Amygdala (tissue), 56 donors: ENCODE measurements around the gene CTNNA2.

Experiments used
- DNase-seq, 56 donors: peaks; one replicate each; lab custom pipeline; 2025; lab: John Stamatoyannopoulos, UW

Gene CTNNA2

DNA sequence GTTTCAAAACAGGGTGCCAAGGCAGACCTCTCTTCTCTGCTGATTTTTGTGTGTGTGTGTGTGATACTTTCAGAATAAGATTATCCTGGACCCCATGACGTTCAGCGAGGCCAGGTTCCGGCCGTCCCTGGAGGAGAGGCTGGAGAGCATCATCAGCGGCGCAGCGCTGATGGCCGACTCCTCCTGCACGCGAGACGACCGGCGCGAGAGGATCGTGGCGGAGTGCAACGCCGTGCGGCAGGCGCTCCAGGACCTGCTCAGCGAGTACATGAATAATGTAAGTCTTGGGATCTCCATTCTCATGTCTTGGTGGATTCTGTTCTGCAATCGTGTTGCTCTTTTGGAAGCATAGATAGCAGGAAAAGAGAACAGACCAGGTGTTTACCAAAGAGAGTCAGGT lies 396.7 kb downstream of the CTNNA2 start:
- DNase-seq, result no peak

DNA sequence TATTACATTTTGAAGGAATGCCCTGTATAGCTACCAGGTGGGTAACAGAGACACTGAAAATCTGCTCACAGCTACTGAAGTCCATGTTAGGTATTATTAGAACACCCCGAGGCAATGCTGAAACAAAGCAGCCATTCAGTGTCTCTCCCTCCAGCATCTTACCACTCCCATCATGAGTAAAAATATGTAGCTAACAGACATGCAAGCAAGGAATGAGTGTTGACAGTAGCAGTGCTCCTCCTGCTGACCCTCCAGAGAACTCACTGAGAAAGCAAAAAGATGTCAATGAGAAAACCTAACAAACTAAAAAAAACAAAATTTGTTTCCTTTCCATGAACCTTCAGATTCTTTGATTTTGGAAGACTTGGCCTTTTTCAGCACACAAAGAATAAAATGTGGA lies 397.8 kb downstream of the CTNNA2 start:
- no peak for DNase-seq

DNA sequence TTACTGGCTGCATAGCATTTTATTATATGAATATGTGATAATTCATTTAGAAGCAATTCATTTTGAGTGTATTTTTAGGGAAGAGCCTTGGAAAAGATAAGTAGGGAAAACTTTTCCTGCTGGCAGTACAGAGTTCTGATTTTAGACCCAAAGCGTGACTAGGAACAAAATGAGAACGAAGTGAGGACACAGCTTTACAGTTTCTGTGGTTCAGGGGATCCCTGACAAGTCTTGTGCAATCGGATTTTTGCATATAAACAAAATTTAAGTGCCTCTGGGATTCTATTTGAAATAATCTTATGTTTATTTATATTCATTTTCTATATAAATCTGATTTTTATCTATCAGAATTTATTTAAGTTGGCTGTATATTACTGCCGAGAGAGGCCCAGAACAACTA lies 402.6 kb downstream of the CTNNA2 start:
- no peak for DNase-seq

DNA sequence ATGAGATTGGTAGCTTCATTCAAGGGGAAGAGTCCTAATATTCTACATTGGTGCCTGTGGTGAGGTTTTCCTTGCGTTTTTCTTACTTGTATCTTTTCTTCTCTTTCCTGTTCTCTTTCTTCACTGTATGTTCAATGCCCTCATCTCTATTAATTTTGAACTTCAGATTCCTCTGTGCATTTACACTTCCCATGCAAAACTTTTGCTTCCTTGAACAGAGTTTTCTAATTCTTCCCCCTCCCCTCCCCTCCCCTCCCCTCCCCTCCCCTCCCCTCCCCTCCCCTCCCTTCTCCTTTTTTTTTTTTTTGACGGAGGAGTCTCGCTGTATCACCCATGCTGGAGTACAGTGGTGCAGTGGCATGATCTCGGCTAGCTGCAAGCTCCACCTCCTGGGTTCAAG lies 403.4 kb downstream of the CTNNA2 start:
- DNase-seq, result no peak

DNA sequence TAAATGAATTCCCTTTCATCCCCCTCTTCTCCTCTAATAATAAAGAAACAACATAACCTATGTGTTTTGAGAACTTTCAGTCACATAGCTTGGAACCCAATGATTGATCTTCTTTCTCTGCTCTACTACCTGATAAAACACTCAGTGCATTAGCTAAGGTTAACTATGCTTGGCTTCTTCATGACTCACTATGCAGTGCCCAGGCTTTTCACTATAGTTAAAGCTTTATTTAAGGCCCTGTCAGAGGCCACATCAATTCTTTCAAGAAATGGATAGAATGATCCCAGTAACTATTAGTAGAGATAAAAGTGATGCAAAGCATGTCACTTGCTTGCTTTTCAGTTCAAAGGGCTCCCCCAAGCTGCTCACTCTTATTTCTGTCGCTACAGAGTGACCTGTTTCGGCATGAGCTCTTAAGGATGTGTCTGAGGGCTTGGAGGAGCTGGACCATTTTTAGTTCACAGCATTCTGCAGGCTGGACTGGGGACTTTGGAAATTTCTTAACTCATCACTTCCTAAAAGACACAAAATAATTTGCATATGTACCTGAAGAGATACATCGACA lies 407.7 kb downstream of the CTNNA2 start:
- no peak for DNase-seq

DNA sequence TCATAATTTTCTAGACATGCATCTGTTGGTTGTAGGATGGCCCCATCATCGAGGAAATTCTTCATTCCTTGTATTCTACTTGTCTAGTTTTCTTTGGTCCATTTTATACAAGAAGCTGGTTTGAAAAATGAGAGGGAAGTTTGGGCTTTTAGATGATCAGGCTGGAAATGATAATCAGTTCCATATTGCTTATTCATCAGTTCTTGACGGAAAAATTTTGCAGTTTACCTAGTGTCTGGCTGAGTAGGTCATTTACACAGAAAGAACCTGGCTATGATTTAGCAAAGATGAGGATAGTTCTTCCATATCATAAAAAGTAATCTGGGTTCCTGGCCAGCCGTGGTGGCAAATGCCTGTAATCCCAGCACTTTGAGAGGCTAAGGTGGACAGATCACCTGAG lies 416.8 kb downstream of the CTNNA2 start:
- DNase-seq, result no peak

DNA sequence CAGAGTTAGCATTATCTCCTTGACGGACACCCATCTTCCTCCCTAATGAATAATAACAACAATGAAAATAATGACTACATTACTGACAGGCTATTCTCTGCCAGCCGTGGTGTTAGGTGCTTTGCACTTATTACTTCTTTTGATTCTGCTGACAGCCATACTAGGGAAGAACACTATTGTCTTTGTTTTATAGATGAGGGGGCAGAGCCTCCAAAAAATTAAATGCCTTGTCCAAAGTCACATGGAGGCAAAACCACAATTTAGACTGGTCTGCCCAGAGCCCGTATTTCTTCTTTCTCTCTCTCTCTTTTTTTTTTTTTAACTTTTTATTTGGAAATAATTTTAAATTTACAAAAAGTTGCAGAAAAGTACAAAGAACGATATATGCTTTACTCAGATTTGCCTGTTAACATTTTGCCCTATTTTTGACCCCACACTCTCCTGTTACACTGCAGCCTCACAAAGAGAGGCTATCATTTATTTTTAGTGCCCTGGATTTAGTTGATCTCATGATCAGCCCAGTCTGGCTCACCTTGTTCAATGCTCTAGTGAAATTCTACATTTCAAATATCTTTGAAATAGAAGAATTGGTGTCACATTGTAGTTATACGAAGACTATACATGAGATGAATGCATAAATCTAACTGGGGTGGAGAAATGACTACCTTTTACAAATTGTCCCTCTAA lies 422.3 kb downstream of the CTNNA2 start:
- DNase-seq, result no peak

DNA sequence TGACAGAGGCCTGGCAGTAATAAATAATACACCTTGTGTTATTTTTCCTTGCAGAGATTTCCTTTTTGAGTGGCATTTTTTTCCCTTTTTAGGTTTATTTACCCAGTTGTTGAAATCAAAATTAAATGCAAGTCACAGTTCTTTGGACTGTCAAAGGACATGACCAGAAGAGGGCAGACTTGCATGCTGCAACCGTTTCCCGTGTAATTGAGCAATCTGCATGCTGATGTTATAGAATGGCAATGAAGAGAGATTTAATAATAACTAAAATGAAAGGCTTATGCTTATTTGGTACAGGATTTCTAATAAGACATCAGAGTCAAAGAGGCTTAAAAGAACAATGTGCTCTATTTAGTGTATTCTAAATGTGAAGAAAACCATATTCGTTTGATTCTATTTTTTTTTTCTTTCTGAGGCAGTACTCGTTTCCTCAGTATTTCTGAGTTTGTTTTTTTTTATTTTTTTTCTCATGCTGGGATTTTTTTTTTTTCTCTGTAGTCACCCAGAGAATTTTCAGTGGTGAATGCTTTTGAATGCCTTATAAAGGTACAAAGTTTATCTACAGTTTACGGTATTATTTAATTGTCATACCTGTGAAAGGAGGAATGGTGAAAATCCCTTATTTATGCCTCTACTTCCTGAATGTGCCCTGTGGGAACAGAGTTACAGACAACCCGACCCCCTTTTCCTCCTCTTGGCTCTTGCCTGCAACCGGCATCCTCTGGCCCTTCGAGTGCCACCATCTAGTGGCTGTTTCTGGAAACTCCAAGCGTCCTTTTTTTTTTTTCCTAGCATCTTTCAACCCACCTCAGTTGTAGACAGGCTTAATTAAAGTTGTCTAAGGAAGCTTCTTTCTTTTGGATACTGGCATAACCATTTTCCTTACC lies 423.2 kb downstream of the CTNNA2 start:
- peak in 48 of 56 donors; percentile 0 to 85 (median 28) for DNase-seq

DNA sequence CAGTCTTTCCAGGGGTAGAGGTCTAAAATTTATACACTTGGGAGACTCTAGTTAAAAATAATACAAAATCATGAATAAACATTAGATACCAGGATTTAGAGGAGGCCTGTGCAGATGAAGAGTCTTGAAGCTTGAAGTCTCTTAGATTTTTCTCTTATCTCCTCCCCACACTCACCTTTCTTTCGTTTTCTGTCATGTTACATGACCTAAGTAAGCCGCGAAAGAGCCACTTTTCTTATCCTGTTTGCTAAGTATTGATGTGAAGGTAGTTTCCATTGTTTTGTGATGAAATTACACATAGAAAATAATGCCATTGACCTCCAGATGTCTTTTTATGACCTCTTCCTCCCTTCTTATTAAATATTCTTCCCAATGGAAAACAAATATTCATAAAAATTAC lies 423.9 kb downstream of the CTNNA2 start:
- no peak for DNase-seq

DNA sequence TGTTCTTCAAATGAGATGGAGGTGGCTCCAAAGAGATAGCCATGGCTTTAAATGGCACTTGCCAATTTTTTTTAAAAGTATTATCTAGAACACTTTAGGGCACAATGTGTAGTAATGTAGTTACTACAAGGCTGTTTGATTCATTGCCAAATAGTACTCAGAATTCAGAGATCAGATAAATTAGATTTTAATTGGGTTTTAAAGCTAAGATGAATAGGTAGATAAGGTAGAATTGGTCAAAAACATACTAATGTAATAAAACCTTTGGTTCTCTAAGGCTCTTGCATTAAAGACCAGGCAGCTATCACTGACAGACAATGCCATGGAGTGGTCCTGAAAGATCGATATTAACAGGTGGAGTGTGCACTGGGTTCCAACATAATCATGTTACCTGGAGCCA lies 425.8 kb downstream of the CTNNA2 start:
- DNase-seq, result no peak

DNA sequence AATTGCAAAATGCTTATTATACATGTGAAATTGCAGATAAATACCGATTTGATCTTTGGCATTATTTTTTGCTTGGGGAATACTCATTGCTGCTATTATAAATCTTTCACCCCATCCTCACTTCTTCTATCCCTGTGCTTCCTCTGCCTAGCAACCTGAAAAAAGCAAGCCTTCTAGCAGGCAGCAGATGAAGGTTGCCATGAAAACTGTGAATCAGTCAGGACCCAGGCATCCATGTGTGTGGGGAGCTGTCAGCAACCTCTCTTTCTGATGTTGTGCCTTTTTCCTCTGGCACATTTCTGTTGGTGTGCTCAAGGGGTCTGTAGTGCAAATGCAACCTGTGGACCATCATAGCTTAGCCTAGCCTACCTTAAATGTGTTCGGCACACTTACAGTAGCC lies 427.5 kb downstream of the CTNNA2 start:
- DNase-seq, result peak in 4 of 56 donors; percentile 2 to 6 (median 4)

DNA sequence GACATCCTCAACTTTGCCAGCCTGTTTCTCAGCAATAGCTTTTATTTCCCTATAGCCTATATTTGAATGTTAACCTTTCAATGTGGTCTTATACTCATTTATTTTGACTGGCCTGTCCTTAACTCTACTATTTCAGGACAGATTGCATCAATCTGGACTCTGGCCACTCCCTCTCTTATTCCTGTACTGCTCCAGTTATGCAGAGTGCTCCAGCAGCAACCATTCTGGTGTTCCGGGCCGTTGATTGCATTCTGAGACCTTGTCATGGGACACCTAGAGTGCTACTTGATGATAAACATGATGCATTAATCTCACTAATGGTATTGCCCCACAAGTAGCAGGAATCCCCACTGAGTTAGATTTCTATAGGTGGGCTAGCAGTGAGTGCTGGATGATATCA lies 428.3 kb downstream of the CTNNA2 start:
- no peak for DNase-seq

DNA sequence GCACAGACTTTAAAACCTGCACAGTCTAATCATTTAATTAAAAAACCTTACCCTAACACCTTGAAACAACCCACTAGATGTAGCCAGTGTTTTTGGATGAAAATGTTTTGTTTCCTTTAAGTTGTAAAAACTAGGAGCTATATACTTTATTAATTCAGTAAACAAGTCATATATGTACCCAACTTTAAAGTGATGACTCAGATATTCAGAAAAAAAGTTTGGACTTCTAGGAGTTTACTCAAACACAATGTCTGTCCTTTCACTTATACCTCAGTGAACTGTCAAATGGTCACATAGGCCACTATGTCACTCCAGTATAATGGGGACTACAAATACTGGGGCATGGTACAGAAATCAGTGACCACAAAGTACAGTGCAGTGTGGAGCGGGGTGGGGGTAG lies 431.4 kb downstream of the CTNNA2 start:
- no peak for DNase-seq

DNA sequence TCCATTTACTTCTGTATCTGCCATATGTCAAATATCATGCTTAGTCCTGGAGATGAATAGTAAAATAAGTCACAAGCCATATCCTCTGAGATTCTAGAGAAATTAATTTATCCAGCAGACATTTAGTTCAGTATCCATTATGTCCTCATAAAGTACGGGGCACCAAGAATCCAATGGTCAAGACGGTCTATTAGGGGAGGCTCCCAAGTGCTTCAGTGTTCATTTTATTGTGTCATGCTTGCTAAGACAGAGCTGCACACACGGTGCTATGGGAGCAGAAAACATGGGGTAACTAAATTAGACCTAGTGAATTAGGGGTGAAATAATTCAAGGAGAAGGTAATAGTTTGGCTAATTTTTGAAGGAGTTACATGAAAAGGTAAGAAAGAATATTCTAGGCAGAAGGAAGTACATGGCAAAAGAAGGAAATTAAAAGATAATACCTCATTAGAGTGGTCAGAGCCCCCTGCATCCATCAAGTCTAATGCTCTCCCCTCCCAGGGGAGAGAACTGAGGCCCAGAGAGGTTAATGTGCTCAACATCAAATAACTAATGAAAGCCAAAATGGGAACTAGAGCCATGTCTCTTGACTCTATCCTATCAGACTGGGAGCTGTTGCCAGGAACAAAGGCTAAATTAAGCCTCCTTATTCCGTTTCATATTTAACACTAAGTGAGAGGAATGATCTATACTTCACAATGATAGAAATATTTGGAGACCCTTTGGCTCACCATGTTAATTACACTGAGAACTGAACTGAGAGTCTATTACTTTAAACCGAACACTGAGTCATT lies 433.0 kb downstream of the CTNNA2 start:
- no peak for DNase-seq

DNA sequence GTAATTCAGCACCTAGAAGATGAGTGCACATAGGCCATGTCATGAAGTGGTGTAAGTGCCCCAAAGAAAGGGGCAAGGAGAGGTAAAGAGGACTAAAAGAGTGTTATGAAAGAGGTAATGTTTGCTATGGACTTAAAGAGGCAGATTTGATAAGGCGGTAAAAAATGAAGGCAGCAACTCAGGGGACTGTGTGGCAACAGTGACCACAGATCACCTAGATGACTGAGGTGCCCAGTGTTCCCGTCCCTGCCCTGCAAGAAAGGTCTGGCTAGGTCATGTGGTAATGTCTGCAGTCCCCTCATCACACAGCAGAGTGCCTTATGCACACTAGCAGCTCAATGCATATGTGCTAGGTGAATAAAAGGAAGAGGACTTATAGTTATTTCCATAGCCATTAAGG lies 434.9 kb downstream of the CTNNA2 start:
- no peak for DNase-seq

DNA sequence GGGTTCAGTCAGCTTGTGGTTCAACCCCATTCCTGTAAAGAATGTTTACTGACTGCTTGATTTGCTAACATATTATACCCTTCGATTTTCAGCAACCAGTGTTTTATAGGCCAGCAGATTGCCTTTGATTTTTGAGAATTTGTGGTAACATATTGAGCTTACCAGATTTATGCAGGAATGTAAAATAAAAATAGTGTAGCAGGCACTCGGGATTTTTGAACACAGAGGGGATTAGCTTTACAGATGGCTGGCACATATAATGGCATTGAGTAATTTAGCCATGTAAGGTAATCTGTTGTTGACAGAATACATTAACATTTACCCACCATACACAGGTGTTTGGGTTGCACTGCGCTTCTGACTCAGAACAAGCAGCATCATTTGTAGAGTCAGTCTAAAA lies 437.7 kb downstream of the CTNNA2 start:
- DNase-seq, result no peak

DNA sequence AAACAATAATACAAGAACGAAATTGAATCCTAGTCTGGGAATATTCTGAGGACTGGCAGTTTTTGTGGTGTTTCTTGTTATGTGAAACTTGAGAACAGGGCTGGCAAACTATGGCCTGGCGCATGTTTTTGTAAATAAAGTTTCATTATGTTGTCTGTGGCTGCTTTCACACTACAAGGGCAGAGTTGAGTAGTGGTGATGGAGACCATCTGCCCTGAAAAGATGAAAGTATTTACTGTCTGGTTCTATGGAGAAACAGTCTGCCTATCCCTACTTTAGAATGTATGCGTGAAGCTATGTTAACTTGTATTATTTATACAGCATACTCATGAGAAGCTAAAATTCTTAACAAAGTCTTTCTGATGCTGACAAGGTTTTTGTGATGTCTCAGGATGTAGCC lies 439.8 kb downstream of the CTNNA2 start:
- no peak for DNase-seq

DNA sequence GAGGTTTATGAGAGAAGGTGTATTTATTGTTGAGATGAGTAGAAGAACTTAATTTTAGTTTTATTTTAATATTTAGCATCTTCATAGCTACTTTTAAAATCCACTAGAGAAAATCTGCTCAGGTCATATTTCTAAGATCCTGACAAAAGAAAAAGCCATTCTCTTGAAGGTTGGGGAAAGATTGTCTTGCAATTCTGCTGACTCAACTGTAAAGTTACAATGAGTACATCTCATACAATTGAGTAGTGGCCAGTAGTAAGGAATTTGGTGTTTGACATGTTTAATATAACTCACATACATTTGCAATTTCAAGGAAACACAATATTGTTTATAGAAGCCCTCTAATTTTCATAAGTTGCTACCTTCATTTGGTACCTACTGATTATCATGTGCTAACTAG lies 447.2 kb downstream of the CTNNA2 start:
- no peak for DNase-seq

DNA sequence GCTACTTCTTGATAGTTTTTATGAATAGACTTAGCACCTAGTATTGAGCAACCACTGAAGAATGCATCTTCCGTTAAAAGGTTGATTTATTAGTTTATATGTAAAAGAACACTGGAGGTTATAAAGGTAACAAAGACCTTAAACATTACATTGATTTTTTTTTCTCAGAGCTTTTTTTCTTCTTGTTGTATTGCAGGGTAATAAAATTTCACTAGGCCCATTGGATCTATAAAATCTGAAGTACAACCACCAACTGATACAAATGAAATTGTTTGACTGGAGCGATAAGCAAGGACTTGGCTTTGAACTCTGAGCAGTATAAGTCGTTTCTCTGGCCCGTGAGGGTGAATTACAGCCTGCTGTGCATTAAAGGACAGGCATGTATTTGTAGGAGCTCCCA lies 447.7 kb downstream of the CTNNA2 start:
- DNase-seq, result no peak

DNA sequence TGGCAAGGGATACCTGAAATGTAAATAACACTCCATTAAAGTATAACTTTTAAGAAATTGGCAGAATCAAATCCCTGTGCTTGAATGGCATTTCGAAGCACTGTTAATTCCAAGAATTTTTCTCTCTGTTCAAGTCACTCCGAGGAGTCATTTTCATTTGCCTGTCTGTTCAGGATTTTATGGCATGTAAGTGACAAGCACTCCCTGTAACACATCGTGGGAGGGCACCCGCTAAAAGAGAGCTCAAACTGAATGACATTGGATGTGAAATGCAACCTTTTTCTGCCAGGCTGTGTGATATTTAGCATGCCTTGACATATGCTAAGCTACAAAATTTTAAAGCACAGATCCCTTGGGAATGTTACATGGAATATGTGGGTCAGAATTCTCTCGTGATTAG lies 452.1 kb downstream of the CTNNA2 start:
- DNase-seq, result peak in 1 of 56 donors; percentile 9

DNA sequence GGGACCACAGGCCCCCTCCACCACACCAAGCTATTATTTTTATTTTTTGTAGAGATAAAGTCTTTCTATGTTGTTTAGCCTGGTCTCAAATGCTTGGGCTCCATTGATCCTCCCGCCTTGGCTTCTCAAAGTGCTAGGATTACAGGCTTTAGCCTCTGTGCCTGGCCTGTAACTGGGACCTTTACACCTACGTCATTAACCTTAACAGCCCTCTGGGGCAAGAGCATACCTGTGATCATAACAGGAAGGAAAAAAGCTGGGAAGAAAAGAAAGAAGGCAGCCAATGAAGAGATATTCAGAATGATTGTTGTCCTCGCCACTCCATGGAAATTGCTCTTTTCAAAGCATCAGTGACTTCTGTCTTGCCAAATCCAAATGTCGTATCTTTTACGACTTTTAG lies 453.5 kb downstream of the CTNNA2 start:
- DNase-seq, result no peak
